ENCODE data around the gene LAMA2. TPM values are rescaled to one million over a fixed set of nuclear protein-coding genes. Genes with fewer than 3 reads are reported as not detected.

LAMA2 gene
- polyA plus RNA-seq, 3 donors = 31.5 to 39.9 (median 37.2) TPM

DNA sequence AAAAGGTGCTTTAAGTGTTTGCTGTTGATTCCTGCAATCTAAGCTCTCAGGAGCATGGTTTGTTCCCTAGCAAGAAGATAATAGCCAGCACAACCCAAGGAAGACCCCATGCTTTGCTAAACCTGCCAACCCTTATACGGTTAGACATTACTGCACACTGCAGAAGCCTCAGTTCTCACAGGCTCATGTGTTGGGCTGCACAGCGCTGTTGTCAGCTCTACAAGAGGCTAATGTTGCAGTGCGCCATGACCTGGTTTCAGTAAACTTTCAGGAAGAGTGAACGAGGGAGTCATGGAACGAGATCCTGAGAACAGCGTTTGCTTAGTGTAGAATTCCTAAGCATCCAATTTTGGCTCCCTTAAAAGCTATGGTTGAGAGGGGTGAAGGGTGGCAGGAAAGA lies 608.5 kb downstream of the LAMA2 start:
- DNase-seq = no peak

GRCh38 chr6:129492260-129492659 lies 609.3 kb downstream of the LAMA2 start:
- DNase-seq = no peak

GRCh38 chr6:129493354-129493902 lies 610.5 kb downstream of the LAMA2 start:
- DNase-seq = no peak

DNA sequence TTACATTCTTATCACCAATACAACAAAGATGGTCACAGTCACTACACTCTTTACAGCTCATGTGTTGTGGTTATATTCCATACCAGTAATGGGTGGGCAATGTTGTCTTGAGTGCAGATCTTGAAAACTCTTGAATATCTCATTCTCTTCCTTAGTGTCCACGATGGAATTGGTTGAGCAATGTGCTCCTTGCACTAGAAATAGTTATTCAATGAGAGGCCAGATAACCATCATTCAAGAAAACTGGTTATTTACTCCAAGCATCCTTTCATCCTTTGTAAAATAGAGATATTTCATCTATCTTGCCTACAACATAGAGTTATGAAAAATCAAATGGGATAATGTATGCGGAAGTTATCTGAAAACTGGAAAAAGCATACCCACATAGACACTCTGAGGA lies 611.2 kb downstream of the LAMA2 start:
- no peak for DNase-seq

- DNase-seq = no peak
Observed at GRCh38 chr6:129494586-129494985, 611.6 kb downstream of the LAMA2 start.

DNA sequence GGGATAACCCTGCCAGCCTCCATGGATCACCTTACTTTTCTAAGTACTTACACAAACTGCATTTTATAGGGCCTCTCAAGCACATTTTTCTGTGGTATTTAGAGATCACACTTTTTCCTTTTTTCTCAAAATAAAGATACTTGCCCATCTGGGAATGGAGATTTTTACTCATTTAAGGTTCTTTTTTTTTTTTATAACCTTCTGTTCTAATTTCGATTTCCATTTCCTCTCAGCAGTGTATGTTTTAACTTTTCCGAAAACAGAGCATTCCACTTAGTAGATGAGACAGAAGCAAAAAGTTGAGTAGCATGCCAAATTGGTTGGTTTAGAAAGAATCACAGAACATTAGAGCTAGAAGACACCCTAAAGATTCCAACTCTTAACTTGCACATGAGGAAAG lies 612.7 kb downstream of the LAMA2 start:
- no peak for DNase-seq

GRCh38 chr6:129497481-129498441 lies 614.8 kb downstream of the LAMA2 start:
- DNase-seq = no peak

GRCh38 chr6:129498541-129498940 lies 615.6 kb downstream of the LAMA2 start:
- no peak for DNase-seq

- DNase-seq = peak; percentile 51
Observed at GRCh38 chr6:129498950-129499842, 616.3 kb downstream of the LAMA2 start.

GRCh38 chr6:129499843-129500219 lies 616.9 kb downstream of the LAMA2 start:
- no peak for DNase-seq

GRCh38 chr6:129500958-129501739 lies 618.2 kb downstream of the LAMA2 start:
- peak; percentile 33 for DNase-seq

DNA sequence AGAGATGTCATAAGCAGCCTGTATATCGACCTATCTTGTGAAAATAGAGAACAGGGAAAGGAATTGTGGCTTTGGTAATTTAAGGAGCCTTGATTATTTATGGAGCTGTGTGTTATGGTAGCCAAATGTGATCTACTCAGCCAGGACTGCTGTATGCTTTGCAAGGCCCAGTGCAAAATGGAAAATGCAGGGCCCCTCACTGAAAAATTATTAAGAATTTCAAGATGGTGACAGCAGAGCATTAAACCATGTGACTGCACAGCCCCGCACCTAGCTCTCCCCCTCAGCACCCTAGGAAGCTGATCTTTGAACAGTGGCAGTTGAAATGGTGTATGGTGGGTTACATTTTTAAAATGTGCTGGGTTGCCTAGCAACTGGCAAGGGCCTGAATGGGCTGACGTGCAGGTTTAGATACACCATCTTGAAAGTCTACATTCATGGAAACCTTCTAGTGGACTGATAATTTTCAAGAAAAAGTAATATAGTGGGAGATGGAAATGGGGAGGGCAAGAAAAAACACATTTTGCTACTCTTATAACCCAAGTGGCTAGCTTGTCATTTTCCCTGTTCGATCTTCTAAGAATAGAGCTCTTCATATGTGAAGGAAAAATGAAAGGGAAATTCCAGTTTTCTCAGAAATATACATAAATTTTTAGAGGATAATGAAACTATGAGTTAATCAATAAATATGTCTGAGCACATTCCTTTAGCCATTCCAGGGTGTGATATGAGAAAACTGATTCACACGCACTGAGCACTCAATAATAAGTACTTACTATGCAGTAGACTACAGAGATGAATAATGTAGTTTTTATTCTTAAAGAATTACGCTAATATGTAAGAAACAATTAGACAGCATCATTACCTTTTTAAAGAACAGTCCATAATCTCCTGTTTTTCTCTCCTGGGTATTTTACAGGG lies 619.1 kb downstream of the LAMA2 start:
- no peak for DNase-seq

GRCh38 chr6:129504456-129504855 lies 621.5 kb downstream of the LAMA2 start:
- DNase-seq = no peak

DNA sequence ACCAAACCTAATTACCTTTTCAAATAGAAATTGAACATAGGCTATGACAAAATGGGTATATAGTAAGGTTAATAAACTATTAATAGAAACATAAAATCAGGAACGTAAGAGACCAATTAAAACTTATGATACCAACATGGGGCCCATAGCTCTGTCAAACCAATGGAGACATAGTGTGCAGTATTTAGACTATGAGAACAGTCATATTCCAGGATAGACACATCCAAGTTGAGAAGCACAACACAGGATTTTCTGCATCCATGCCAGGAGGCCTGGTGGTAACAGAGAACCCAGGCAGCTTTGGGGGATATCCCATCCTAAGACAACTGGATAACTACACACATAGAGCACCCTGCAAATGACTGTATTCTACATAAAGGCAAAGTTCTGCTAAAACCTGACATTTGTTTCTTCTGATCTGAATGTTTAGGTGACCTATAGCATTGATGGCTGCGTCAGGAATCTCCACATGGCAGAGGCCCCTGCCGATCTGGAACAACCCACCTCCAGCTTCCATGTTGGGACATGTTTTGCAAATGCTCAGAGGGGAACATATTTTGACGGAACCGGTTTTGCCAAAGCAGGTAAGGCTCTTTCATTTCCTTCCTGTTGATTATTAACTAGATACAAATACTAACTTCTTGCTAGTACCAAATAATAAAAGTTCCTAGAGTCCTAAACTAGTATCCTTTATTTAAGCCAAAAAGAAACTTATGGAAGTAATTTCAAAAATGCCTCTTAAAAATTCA lies 624.3 kb downstream of the LAMA2 start:
- DNase-seq = no peak

DNA sequence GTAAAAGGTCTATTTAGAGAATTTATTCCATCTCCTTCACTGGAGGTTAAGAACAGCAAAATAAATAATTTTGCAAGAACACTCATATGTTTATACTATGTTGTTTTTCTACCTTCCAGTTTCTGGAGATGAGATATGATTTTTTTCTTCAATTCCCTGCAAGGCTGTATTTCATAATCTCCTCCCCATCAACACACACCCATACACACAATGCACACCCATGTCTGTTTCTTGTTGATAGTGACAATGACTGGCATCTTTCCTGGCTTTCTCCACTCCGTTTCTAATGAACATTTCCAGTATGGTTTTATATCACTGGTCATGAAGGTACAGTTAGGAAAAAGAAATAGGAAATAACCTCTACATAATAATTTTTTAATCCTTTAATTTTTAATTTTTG lies 624.9 kb downstream of the LAMA2 start:
- no peak for DNase-seq

- no peak for DNase-seq
Observed at GRCh38 chr6:129508477-129509145, 625.7 kb downstream of the LAMA2 start.

- DNase-seq = no peak
Observed at GRCh38 chr6:129510950-129511349, 628.0 kb downstream of the LAMA2 start.

DNA sequence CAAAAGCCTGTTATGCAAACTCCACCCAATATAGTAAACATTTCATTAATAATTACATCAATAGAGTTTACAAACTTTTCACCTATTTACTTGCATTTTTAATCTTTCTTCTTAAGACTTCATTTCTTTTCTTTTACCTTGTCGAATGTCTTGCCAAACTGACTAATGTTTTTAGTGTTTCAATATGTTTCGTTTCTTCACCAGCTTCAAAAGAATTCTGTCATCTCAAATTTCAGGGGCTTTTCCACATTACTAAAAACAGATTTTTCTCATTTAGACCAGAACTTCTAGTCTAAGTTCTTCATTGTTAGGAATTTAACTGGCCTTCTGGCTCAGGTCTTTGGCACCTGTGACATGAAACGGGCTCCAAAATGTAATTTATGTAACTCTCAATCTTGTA lies 630.5 kb downstream of the LAMA2 start:
- no peak for DNase-seq

GRCh38 chr6:129515004-129515403 lies 632.1 kb downstream of the LAMA2 start:
- DNase-seq = no peak

Measured in renal pelvis (tissue), 4 donors.